Measurements from ENCODE around the gene NFKBIZ. TPM values are rescaled to one million over a fixed set of nuclear protein-coding genes. Genes with fewer than 3 reads are reported as not detected.

The NFKBIZ gene
- total and polyA plus RNA-seq, 9 of the 15 experiments (the other 6 are each of a cell fraction or from before 2014, with no cell fraction given) = 1.2 to 13.7 (median 5.7) TPM

DNA sequence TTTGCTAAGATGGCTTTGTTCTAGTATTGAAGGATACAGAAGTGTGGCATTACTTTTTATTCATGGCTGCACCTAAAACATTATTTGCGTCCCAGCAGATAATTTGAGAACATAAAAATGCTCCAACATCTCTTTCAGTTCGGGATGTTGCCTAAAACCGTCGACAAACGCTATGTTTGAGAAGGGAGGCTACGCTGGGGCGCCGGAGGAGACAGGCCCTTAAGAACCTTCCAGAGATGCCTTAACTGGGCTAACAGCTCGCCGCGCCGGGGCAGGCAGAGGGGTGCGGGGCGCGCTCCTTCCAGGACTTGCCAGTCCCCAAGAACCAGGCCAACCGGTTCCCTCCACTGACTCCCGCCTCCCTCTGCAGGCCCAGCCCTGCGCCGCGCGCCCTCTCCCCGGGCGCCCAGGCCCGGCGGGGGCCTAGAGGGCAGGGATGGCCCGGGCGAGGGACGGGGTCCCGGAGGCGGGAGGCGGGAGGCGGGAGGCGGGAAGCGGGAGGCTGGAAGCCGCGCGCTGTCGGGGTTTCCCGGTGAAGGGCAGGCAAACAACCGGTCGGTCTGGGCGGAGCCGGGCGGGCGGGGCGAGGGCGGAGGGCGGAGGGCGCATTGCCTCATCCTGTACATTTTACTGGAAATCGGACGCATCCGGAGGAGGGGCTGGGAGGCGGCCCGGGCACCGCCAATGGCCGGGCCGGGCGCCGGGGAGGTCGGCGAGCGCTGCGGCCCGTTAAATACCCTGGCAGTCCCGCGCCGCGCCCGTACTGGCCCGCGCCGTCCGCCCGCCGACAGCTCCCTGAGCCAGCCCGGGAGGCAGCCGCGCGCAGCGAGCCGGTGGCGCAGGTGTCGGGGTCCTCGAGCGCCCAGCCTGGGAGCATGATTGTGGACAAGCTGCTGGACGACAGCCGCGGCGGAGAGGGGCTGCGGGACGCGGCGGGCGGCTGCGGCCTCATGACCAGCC lies at the start of gene NFKBIZ (continued):
- TF ChIP-seq CHD4 (IDR thresholded peaks at IDR 0.05; ENCODE audit: insufficient read depth, insufficient replicate concordance, low read depth, low read length, poor library complexity, severe bottlenecking) (no peak), POLR2G (IDR thresholded peaks at IDR 0.05; ENCODE audit: low read depth, low read length) (peak; percentile 97), ZNF124 (CRISPR knock-in tag; IDR thresholded peaks at IDR 0.05) (no peak), PURB (CRISPR knock-in tag; IDR thresholded peaks at IDR 0.05; ENCODE audit: low read depth) (no peak), SIRT6 (IDR thresholded peaks at IDR 0.05; ENCODE audit: low read depth, low read length) (no peak), CBX3 (IDR thresholded peaks at IDR 0.05; ENCODE audit: borderline replicate concordance in 1 of 2, low read length in 2 of 2) (no peak), RB1 (IDR thresholded peaks at IDR 0.05; ENCODE audit: low read depth) (peak; percentile 42), NELFE (IDR thresholded peaks at IDR 0.05; ENCODE audit: insufficient read depth, insufficient read length) (peak; percentile 35), FOXP1 (CRISPR knock-in tag; IDR thresholded peaks at IDR 0.05) (no peak), DPF2 (IDR thresholded peaks at IDR 0.05) (no peak), TAF7 (tag; IDR thresholded peaks at IDR 0.05) (no peak), COPS2 (conservative IDR thresholded peaks at IDR 0.05) (no peak), CHD1 (IDR thresholded peaks at IDR 0.05; ENCODE audit: low read length) (no peak), MECOM (CRISPR knock-in tag; IDR thresholded peaks at IDR 0.05) (no peak), ZNF354B (CRISPR knock-in tag; IDR thresholded peaks at IDR 0.05) (no peak), RBM34 (IDR thresholded peaks at IDR 0.05; ENCODE audit: borderline replicate concordance, insufficient read depth, low read length) (no peak), RFX1 (IDR thresholded peaks at IDR 0.05) (no peak), ZNF311 (CRISPR knock-in tag; IDR thresholded peaks at IDR 0.05) (no peak)
- TF ChIP-seq, protein P1, sequence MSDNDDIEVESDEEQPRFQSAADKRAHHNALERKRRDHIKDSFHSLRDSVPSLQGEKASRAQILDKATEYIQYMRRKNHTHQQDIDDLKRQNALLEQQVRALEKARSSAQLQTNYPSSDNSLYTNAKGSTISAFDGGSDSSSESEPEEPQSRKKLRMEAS (CRISPR knock-in tag; IDR thresholded peaks at IDR 0.05) = peak; percentile 7; the same call in 1 of the 2 replicates
- TF ChIP-seq, protein P2, sequence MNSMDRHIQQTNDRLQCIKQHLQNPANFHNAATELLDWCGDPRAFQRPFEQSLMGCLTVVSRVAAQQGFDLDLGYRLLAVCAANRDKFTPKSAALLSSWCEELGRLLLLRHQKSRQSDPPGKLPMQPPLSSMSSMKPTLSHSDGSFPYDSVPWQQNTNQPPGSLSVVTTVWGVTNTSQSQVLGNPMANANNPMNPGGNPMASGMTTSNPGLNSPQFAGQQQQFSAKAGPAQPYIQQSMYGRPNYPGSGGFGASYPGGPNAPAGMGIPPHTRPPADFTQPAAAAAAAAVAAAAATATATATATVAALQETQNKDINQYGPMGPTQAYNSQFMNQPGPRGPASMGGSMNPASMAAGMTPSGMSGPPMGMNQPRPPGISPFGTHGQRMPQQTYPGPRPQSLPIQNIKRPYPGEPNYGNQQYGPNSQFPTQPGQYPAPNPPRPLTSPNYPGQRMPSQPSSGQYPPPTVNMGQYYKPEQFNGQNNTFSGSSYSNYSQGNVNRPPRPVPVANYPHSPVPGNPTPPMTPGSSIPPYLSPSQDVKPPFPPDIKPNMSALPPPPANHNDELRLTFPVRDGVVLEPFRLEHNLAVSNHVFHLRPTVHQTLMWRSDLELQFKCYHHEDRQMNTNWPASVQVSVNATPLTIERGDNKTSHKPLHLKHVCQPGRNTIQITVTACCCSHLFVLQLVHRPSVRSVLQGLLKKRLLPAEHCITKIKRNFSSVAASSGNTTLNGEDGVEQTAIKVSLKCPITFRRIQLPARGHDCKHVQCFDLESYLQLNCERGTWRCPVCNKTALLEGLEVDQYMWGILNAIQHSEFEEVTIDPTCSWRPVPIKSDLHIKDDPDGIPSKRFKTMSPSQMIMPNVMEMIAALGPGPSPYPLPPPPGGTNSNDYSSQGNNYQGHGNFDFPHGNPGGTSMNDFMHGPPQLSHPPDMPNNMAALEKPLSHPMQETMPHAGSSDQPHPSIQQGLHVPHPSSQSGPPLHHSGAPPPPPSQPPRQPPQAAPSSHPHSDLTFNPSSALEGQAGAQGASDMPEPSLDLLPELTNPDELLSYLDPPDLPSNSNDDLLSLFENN (IDR thresholded peaks at IDR 0.05; ENCODE audit: low read depth in 2 of 2, low read length in 2 of 2) = no peak
- TF ChIP-seq, protein P3, sequence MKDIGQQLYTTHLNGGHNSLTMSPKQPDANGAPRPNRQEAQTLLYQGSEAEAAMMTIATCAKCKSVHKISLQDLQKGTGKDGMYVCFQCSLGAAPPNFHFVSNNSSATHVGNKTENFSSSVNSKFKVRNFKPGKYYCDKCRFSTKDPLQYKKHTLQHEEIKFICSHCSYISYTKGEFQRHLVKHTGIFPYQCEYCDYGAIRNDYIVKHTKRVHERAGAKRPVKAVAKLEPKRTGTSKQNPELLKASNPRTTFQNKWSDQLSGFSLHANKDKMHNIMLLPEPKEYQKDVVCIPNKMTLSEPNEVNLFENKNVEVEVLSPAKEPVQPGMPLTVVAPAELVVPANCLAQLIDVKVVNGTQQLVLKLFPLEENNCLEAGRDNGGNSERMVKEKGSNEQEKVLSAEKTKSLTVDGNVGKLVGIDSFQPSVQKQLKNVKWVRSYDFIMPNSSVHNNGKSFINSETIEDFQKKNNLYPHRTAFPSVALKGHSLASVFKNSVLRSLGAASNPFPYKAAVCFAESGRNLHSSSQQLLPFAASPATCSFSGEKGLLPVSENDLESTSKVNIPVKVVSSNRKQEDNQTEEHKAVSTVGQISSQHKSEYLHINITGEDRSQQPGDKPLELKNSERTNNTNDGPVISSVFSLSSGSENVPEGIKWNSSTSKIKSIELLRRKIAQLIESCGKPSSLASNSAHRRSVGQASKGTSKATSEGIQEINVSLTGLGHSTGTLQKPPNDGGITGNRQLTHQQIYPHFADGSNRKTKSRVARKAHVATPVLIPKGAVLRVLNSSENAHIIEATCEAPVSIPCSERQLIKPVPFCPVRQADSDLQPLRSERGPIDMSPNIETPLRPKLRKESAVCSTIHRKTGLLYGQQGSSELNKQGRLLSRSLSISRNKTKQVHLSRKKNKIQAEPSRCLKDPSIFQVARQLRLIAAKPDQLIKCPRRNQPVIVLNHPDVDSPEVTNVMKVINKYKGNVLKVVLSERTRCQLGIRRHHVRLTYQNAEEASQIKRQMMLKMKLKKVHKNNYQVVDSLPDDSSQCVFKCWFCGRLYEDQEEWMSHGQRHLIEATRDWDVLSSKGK (CRISPR knock-in tag; IDR thresholded peaks at IDR 0.05) = no peak
